ENCODE results near the gene FNDC11.

Gene FNDC11

DNA sequence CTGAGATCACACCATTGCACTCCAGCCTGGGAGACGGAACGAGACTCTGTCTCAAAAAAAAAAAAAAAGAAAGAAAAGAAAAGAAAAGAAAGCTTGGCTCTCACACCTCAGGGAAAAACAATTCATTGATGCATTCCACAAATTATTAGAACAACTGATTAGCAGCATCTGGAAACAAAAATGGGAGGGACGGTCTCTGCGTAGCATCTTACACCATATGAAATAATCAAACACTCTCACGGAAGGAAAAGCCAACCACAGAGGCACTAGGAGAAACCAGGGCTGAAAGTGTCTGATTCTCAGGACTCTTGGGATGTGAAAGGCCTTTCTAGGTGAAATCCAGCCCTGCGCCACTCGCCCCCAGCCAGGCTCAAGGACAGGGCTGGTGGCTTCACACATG is 22.4 kb downstream of the FNDC11 start:
- no peak for DNase-seq (ENCODE audit: low read depth)
- TF ChIP-seq, protein P1, sequence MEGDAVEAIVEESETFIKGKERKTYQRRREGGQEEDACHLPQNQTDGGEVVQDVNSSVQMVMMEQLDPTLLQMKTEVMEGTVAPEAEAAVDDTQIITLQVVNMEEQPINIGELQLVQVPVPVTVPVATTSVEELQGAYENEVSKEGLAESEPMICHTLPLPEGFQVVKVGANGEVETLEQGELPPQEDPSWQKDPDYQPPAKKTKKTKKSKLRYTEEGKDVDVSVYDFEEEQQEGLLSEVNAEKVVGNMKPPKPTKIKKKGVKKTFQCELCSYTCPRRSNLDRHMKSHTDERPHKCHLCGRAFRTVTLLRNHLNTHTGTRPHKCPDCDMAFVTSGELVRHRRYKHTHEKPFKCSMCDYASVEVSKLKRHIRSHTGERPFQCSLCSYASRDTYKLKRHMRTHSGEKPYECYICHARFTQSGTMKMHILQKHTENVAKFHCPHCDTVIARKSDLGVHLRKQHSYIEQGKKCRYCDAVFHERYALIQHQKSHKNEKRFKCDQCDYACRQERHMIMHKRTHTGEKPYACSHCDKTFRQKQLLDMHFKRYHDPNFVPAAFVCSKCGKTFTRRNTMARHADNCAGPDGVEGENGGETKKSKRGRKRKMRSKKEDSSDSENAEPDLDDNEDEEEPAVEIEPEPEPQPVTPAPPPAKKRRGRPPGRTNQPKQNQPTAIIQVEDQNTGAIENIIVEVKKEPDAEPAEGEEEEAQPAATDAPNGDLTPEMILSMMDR (IDR thresholded peaks at IDR 0.05; ENCODE audit: control insufficient read depth, insufficient read depth, low read depth, low read length, missing control alignments), result no peak
- H3K4me3 ChIP-seq (ENCODE audit: control insufficient read depth, low read depth, low read length), result no peak overlapping the region

DNA sequence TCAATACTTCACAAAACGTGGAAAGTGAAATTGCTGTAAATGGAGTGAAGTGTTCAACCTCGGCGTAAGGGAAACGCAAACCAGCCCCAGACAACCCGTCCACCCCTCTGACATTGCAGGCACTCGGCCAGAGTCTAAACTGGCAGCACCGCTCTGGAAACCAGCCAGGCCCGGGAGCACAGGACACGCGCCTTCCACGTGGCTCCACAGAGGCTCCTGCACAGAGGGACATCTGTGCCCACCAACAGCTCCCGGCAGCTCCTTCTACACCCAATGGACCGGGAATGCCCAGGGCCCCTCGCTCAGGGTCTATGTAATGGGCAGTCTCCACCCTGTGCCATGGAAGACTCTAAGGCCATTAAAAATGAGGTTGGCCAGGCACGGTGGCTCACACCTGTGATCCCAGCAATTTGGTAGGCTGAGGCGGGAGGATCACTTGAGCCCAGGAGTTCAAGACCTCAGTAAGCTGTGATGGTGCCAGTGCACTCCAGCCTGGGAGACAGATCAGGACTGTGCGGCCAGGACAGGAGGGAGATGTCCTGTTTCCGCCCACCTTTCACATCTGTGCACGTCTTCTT is 23.4 kb downstream of the FNDC11 start:
- no peak for DNase-seq (ENCODE audit: low read depth)
- TF ChIP-seq, protein P1 (IDR thresholded peaks at IDR 0.05; ENCODE audit: control insufficient read depth, insufficient read depth, low read depth, low read length, missing control alignments), result no peak
- H3K4me3 ChIP-seq (ENCODE audit: control insufficient read depth, low read depth, low read length), result no peak overlapping the region

DNA sequence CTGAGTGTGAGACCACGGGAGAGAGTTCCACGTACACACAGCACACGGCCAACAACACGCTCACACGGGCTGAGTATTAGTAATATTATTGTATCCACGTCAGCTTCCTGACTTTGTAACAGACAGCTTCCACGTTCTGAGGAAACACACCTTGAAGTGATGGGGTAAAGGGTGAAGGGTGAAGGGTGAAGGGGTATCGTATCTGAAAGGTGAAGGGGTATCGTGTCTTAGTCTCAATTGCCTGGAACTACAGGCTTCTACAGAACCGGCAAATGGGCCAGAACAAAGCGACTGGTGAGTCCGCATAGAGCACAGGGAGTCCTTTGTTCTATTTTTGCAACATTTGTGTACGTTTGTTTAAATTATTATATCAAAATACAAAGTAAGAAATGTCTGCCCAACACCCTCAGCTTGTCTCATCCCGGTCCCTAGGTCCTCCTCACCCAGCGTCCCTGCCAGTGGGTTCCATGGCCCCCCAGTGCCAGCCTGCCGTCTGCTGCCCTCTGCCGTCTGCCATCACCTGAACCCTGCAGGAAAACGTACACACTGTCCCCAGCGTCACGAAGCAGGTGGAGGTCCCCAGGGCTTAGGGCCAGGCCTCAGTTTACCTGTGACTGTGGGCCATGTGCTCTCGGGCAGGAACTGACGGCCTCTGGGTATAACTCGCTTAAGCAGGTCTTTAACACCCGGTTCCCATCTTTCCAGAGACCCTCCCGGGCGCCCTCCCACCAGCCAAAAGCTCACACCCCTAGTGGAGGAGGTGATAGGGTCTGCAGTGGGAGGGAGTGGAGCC is 24.5 kb downstream of the FNDC11 start:
- DNase-seq (ENCODE audit: low read depth), result no peak
- TF ChIP-seq, protein P1 (IDR thresholded peaks at IDR 0.05; ENCODE audit: control insufficient read depth, insufficient read depth, low read depth, low read length, missing control alignments), result no peak

DNA sequence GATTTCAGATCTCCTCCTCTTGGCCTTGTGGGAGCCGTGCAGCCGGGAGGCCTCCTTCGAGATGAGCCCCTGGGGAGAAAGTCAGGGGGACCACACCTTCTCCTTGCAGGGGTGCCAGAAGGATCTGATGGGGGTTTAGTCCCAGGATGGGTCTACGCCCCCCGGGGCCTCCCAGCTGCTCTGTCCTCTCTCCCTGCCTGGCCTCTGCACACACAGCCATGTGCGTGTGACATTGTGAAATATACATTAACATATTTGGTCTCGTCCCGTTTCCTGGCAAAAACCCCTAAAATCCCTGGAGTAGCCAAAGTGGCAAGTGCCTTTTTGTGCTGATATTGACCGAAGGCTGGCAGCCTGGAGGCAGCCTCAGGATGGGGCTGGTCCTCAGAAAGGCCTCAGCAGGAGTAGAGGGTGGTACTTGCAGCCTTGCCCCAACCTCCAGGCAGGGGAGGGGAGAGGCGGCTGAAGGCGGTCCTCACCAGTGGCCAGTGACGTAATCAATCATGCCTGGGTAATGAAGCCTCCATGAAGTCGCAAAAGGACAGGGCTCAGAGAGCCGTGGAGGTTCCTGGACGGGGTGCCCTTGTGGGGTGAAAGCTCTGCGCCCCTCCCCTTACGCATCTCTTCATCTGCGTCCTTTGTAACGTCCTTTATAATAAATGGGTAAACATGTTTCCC is 25.2 kb downstream of the FNDC11 start:
- no peak overlapping the region for H3K4me3 ChIP-seq (ENCODE audit: control insufficient read depth, low read depth, low read length)
- TF ChIP-seq, protein P1 (IDR thresholded peaks at IDR 0.05; ENCODE audit: control insufficient read depth, insufficient read depth, low read depth, low read length, missing control alignments), result no peak
- no peak for DNase-seq (ENCODE audit: low read depth)

More for the DNA sequence above, 24.5 kb downstream of the FNDC11 start:
- no peak overlapping the region for H3K4me3 ChIP-seq (ENCODE audit: control insufficient read depth, low read depth, low read length)

DNA sequence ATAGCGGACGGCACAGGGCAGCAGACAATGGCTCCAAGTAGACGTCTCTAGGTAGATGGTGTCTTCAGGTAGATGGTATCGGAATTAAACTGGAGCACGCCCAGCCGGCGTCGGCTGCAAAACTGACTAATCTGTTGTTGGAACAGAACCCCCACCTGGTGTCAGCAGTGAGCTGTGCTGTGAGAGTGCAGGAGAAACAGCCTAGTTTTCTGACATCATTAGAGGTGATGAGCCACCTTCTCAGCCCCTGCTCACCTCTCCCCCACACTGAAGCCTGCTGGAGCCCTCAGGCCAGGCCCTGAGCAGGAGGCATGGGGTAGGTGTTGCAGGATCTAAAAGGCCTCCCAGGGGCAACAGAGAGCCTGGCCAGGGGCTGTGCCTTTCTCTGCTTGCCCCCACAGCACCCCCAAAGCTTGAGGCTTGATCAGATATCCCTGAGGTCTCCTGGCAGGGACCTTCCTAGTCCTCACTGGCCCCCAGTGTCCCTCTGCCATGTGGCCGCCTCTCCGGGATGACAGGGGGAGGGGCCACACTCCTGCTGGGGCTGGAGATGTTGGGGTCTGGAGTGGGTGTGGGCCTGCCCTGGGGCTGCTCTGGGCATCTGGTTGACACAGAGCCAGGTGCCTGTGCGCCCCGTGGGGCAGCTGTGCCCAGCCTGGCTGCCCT is 27.0 kb downstream of the FNDC11 start:
- H3K4me3 ChIP-seq (ENCODE audit: control insufficient read depth, low read depth, low read length), result no peak overlapping the region
- TF ChIP-seq, protein P1 (IDR thresholded peaks at IDR 0.05; ENCODE audit: control insufficient read depth, insufficient read depth, low read depth, low read length, missing control alignments), result peak; percentile 72
- peak; percentile 13 for DNase-seq (ENCODE audit: low read depth)

DNA sequence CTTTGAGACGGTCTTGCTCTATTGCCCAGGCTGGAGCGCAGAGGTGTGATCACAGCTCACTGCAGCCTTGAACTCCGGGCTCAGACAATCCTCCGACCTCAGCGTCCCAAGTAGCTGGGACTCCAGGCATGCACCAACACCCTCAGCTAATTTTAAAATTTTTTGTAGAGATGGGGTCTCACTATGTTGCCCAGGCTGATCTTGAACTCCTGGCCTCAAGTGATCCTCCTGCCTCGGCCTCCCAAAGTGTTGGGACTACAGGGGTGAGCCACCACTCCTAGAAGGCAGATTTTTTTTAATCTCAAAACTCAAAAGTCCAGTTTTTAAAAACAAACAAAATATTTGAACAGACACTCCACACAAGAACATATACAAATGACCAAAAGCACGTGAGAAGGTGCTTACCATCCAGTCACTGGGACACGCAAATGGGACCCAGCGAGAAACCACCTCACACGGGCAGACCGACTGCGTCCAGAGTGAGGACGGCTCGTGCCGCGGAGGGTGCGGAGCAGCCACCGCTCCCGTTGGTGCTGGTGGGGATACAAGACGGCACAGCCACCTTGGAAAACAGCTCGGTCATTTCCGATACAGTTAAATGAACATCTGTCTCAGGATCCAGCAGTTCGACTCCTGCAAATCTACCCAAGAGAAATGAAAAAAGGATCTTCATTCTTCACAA is 28.6 kb downstream of the FNDC11 start:
- H3K4me3 ChIP-seq (ENCODE audit: control insufficient read depth, low read depth, low read length), result no peak overlapping the region
- TF ChIP-seq, protein P1 (IDR thresholded peaks at IDR 0.05; ENCODE audit: control insufficient read depth, insufficient read depth, low read depth, low read length, missing control alignments), result no peak
- DNase-seq (ENCODE audit: low read depth), result no peak

Data from AG09309 (cell line).